Measurements from ENCODE around the gene ARHGEF39.

Gene ARHGEF39

DNA sequence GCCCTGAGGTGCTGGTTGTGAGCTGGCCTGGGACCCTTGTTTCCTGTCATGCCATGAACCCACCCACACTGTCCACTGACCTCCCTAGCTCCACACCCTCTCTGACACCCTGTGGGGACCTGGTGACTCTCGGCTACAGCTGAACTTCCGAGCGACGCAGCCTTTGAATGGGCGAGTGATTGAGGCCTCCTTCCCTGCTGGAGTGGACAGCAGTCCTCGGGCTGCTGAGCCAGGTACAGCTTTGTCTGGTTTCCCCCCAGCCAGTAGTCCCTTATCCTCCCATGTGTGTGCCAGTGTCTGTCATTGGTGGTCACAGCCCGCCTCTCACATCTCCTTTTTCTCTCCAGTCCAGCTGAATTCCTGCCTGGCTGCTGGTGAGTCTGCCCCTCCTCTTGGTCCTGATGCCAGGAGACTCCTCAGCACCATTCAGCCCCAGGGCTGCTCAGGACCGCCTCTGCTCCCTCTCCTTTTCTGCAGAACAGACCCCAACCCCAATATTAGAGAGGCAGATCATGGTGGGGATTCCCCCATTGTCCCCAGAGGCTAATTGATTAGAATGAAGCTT, 14.9 kb upstream of the ARHGEF39 start:
- Histone ChIP-seq H3K27me3 (ENCODE audit: control insufficient read depth, insufficient read depth, low read length) (no peaks in the 10 kb centered on the region), H3K9me3 (ENCODE audit: control insufficient read depth, low read length) (no peaks in the 10 kb centered on the region), H3K4me1 (no peaks in the 10 kb centered on the region), H3K79me2 (no peaks in the 10 kb centered on the region), H3K4me2 (ENCODE audit: low read length) (no peak overlapping the region), H3K4me3 (ENCODE audit: low read depth, low read length) (no peak overlapping the region), H3K9ac (no peak overlapping the region), H2AFZ (no peak overlapping the region), H3K36me3 (ENCODE audit: control insufficient read depth, insufficient read depth, low read length) (no peaks in the 10 kb centered on the region), H3K27ac (no peak overlapping the region)
- TF ChIP-seq CTCF (IDR thresholded peaks at IDR 0.05): no peak

DNA sequence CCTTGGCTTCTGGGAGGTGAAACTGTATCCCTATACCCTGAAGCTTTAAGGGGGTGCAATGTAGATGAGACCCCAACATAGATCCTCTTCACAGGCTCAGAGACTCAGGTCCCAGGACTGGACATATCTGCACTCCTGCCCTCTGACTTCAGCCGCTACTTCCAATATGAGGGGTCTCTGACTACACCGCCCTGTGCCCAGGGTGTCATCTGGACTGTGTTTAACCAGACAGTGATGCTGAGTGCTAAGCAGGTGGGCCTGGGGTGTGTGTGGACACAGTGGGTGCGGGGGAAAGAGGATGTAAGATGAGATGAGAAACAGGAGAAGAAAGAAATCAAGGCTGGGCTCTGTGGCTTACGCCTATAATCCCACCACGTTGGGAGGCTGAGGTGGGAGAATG, 14.1 kb upstream of the ARHGEF39 start:
- Histone ChIP-seq H3K27ac (no peak overlapping the region), H3K9ac (no peak overlapping the region), H3K4me3 (ENCODE audit: low read depth, low read length) (no peak overlapping the region), H3K9me3 (ENCODE audit: control insufficient read depth, low read length) (no peaks in the 10 kb centered on the region), H3K4me2 (ENCODE audit: low read length) (no peak overlapping the region), H3K27me3 (ENCODE audit: control insufficient read depth, insufficient read depth, low read length) (no peaks in the 10 kb centered on the region), H3K79me2 (no peaks in the 10 kb centered on the region), H2AFZ (no peak overlapping the region), H3K4me1 (peaks cover 3% of the 10 kb centered on the region), H3K36me3 (ENCODE audit: control insufficient read depth, insufficient read depth, low read length) (no peaks in the 10 kb centered on the region)
- TF ChIP-seq CTCF (IDR thresholded peaks at IDR 0.05): no peak

GRCh38 chr9:35675732-35676392, 10.9 kb upstream of the ARHGEF39 start:
- Histone ChIP-seq H3K9ac (no peak overlapping the region), H2AFZ (peak overlapping the region; percentile 77), H3K4me3 (ENCODE audit: low read depth, low read length) (peak overlapping the region; percentile 6), H3K4me1 (peaks cover 7% of the 10 kb centered on the region), H3K9me3 (ENCODE audit: control insufficient read depth, low read length) (no peaks in the 10 kb centered on the region), H3K27me3 (ENCODE audit: control insufficient read depth, insufficient read depth, low read length) (no peaks in the 10 kb centered on the region), H3K4me2 (ENCODE audit: low read length) (peak overlapping the region; percentile 63), H3K79me2 (no peaks in the 10 kb centered on the region), H3K36me3 (ENCODE audit: control insufficient read depth, insufficient read depth, low read length) (no peaks in the 10 kb centered on the region), H3K27ac (no peak overlapping the region)
- no peak for TF ChIP-seq CTCF (IDR thresholded peaks at IDR 0.05)

DNA sequence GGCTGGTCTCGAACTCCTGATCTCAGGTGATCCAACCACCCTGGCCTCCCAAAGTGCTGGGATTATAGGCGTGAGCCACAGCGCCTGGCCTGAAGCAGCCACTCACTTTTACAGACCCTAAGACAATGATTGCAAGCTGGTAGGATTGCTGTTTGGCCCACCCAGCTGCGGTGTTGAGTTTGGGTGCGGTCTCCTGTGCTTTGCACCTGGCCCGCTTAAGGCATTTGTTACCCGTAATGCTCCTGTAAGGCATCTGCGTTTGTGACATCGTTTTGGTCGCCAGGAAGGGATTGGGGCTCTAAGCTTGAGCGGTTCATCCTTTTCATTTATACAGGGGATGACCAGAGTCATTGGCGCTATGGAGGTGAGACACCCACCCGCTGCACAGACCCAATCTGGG, 10.2 kb upstream of the ARHGEF39 start:
- Histone ChIP-seq H3K27ac (no peak overlapping the region), H3K36me3 (ENCODE audit: control insufficient read depth, insufficient read depth, low read length) (no peaks in the 10 kb centered on the region), H3K27me3 (ENCODE audit: control insufficient read depth, insufficient read depth, low read length) (no peaks in the 10 kb centered on the region), H3K79me2 (no peaks in the 10 kb centered on the region), H2AFZ (peak overlapping the region; percentile 77), H3K4me1 (peaks cover 7% of the 10 kb centered on the region), H3K9me3 (ENCODE audit: control insufficient read depth, low read length) (no peaks in the 10 kb centered on the region), H3K4me3 (ENCODE audit: low read depth, low read length) (no peak overlapping the region), H3K4me2 (ENCODE audit: low read length) (peak overlapping the region; percentile 63), H3K9ac (no peak overlapping the region)
- no peak for TF ChIP-seq CTCF (IDR thresholded peaks at IDR 0.05)

- Histone ChIP-seq H3K27me3 (ENCODE audit: control insufficient read depth, insufficient read depth, low read length) (no peaks in the 10 kb centered on the region), H3K36me3 (ENCODE audit: control insufficient read depth, insufficient read depth, low read length) (no peaks in the 10 kb centered on the region), H3K4me1 (peaks cover 7% of the 10 kb centered on the region), H2AFZ (peak overlapping the region; percentile 50), H3K9ac (no peak overlapping the region), H3K27ac (no peak overlapping the region), H3K79me2 (no peaks in the 10 kb centered on the region), H3K4me3 (ENCODE audit: low read depth, low read length) (no peak overlapping the region), H3K4me2 (ENCODE audit: low read length) (no peak overlapping the region), H3K9me3 (ENCODE audit: control insufficient read depth, low read length) (no peaks in the 10 kb centered on the region)
- TF ChIP-seq CTCF (IDR thresholded peaks at IDR 0.05): no peak
These were observed 9.0 kb upstream of the ARHGEF39 start for GRCh38 chr9:35674025-35674361.
